Tibial artery (tissue), 4 donors: ENCODE data around the gene PRR33.

Experiments
- DNase-seq, 2 donors: peaks; one replicate each; pipeline ENCODE4 v3.0.0-alpha.2; 2019
- H3K27ac ChIP-seq, 2 donors: fragments of 200-600 bp; sonication (generic) in 1 of 2; 1 replicate in 1 of 2; 2 replicates in 1 of 2; pipeline ENCODE4 v1.5.1; 2018 to 2019; ENCODE audit warnings: mild to moderate bottlenecking in 1 of 2
- H3K27me3 ChIP-seq, 2 donors: fragments of 200-600 bp; sonication (generic) in 1 of 2; one replicate each; pipeline versions ENCODE4 v1.5.1 to v1.6.0; 2016 to 2019
- H3K36me3 ChIP-seq, 3 donors: fragments of 200-600 bp; sonication (generic) in 2 of 3; one replicate each; pipeline ENCODE4 v1.5.1; 2016 to 2019; ENCODE audit warnings: mild to moderate bottlenecking in 2 of 3
- H3K4me1 ChIP-seq, 4 donors: fragments of 200-600 bp; sonication (generic) in 2 of 4; 1 replicate in 3 of 4; 2 replicates in 1 of 4; pipeline ENCODE4 v1.5.1; 2016 to 2019
- H3K4me3 ChIP-seq, 2 donors: fragments of 200-600 bp; sonication (generic) in 1 of 2; 1 replicate in 1 of 2; 2 replicates in 1 of 2; pipeline ENCODE4 v1.5.1; 2018 to 2019; ENCODE audit warnings: mild to moderate bottlenecking in 2 of 2
- H3K9me3 ChIP-seq, 3 donors: fragments of 200-600 bp; sonication (generic) in 1 of 3; one replicate each; pipeline ENCODE4 v1.5.1; 2016 to 2019
- intact Hi-C: fragments of 100-400 bp; cut with DNase I; formaldehyde crosslinking; loops from one replicate; pipeline ENCODE4 v1.15.0; 2023; ENCODE audit warnings: low total_unique reads
- TF ChIP-seq, protein P1 (sequence below), 2 experiments: fragments of 200-600 bp in 1 of 2; fragments of 450-650 bp in 1 of 2; IDR thresholded peaks; one replicate each; pipeline ENCODE4 v1.5.1; 2017 to 2019; ENCODE audit warnings: antibody characterized with exemption in 2 of 2, mild to moderate bottlenecking in 1 of 2, moderate library complexity in 1 of 2

Gene PRR33

DNA sequence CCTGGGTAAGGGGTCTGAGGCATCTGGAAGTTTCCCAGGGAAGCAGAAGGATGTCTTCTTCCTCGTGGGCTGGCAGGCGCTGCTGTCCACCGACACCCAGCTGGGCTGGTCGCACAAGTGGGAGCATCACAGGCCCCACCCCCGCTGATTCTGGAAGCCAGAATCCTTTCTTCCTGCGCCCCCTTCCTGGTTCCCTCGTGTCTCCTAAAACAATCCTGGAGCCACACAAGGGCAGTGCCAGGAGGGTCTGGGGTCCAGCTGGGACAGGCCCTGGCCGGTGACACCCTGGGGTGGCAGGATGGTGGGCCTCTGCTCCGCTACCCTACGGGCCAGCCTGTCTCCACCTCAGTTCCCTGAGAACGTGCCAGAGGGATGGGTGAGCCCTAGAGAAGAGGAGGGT, 34.6 kb downstream of the PRR33 start:
- Histone ChIP-seq H3K4me3 (no peak overlapping the region), H3K36me3 (no peaks in the 10 kb centered on the region), H3K27me3 (no peaks in the 10 kb centered on the region), H3K27ac (no peak overlapping the region), H3K4me1 (no peaks in the 10 kb centered on the region), H3K9me3 (no peaks in the 10 kb centered on the region)
- intact Hi-C loops: no loop called here
- TF ChIP-seq, protein P1, sequence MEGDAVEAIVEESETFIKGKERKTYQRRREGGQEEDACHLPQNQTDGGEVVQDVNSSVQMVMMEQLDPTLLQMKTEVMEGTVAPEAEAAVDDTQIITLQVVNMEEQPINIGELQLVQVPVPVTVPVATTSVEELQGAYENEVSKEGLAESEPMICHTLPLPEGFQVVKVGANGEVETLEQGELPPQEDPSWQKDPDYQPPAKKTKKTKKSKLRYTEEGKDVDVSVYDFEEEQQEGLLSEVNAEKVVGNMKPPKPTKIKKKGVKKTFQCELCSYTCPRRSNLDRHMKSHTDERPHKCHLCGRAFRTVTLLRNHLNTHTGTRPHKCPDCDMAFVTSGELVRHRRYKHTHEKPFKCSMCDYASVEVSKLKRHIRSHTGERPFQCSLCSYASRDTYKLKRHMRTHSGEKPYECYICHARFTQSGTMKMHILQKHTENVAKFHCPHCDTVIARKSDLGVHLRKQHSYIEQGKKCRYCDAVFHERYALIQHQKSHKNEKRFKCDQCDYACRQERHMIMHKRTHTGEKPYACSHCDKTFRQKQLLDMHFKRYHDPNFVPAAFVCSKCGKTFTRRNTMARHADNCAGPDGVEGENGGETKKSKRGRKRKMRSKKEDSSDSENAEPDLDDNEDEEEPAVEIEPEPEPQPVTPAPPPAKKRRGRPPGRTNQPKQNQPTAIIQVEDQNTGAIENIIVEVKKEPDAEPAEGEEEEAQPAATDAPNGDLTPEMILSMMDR (IDR thresholded peaks at IDR 0.05): no peak
- DNase-seq: no peak

- TF ChIP-seq, protein P1 (IDR thresholded peaks at IDR 0.05): no peak
- Histone ChIP-seq H3K27me3 (no peaks in the 10 kb centered on the region), H3K4me3 (no peak overlapping the region), H3K36me3 (no peaks in the 10 kb centered on the region), H3K4me1 (no peaks in the 10 kb centered on the region), H3K27ac (no peak overlapping the region), H3K9me3 (no peaks in the 10 kb centered on the region)
- no peak for DNase-seq
- intact Hi-C loops: no loop called here
Measured at GRCh38 chr11:1856306-1857005, 35.2 kb downstream of the PRR33 start.

- H3K9me3 ChIP-seq: no peaks in the 10 kb centered on the region
- H3K36me3 ChIP-seq: no peaks in the 10 kb centered on the region
- H3K4me1 ChIP-seq: no peaks in the 10 kb centered on the region
- intact Hi-C loops: no loop called here
- H3K27me3 ChIP-seq: no peaks in the 10 kb centered on the region
- TF ChIP-seq, protein P1 (IDR thresholded peaks at IDR 0.05): no peak
- no peak for DNase-seq
- no peak overlapping the region for H3K27ac ChIP-seq
- no peak overlapping the region for H3K4me3 ChIP-seq
Measured at GRCh38 chr11:1855886-1856265, 35.8 kb downstream of the PRR33 start.

DNA sequence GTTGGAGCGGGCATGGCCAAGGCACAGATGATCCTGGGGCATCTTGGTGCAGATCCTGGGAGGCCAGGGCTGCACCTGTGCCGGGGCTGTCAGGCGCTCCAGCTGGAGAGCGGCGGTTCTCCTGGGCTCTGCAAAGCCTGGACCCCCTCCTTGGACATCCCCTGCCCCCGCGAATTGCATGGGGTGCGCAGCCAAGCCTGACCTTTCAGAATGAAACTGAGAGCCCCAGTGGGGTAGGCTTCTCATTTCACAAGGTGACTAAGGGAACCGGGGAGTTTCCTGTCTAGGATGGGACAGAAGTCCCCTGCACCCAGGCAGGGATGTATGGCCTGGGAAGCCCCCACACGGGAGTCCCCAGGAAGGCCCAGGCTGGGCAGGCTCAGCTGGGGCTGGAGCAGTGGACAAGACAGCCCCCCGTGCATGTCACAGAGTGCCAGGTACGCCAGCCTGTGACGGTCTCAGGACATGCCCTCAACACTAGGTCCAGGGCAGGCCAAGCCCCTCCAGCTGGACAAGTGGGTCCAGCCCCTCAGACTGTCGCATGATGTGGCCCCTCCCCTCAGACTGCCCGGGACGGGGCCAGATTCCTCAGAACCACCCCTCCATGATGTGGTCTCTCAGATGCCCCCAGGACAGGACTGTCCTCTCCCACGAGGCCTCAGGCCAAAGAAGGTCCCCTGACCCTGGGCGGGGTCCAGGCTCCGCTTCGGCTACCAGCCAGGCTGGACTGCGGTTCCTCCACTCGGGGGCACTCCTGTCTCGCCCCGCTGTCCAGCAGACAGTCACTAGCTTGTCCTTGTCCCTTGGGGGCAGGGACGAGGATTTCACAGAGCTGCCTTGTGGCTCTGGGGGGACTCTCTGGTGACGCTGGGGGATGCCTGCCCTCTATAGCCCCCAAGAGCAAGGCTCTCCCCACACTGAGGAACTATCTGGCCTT, 36.5 kb downstream of the PRR33 start:
- Histone ChIP-seq H3K9me3 (no peaks in the 10 kb centered on the region), H3K27me3 (no peaks in the 10 kb centered on the region), H3K4me1 (no peaks in the 10 kb centered on the region), H3K36me3 (no peaks in the 10 kb centered on the region), H3K4me3 (no peak overlapping the region), H3K27ac (no peak overlapping the region)
- TF ChIP-seq, protein P1 (IDR thresholded peaks at IDR 0.05): no peak
- DNase-seq: no peak
- intact Hi-C loops: no loop called here

- Histone ChIP-seq H3K36me3 (no peaks in the 10 kb centered on the region), H3K4me1 (no peaks in the 10 kb centered on the region), H3K27me3 (no peaks in the 10 kb centered on the region), H3K27ac (no peak overlapping the region), H3K4me3 (no peak overlapping the region), H3K9me3 (no peaks in the 10 kb centered on the region)
- no peak for DNase-seq
- TF ChIP-seq, protein P1 (IDR thresholded peaks at IDR 0.05): no peak
- intact Hi-C loops: no loop called here
Measured at GRCh38 chr11:1854132-1854948, 37.4 kb downstream of the PRR33 start.
